Choroid plexus epithelial cell (primary cell): ENCODE data around the gene XRN2.
"Not testable (repeated sequence)": the region's sequence is repeated elsewhere in the genome, so short reads cannot be mapped to it uniquely, and the experiment has no call there.

Experiments
- DNase-seq: peaks from one replicate; pipeline ENCODE4 v3.0.0-alpha.2; 2010; ENCODE audit warnings: low read depth
- H3K4me3 ChIP-seq: 2 replicates; pipeline ENCODE4 v1.5.1; 2011; ENCODE audit warnings: low read depth, mild to moderate bottlenecking, control low read depth, low read length, moderate library complexity
- CTCF ChIP-seq: conservative IDR thresholded peaks from 2 replicates; pipeline ENCODE4 v1.5.1; 2011; ENCODE audit warnings: low read depth, mild to moderate bottlenecking, control low read depth, inconsistent platforms, low read length, moderate library complexity

Gene XRN2

DNA sequence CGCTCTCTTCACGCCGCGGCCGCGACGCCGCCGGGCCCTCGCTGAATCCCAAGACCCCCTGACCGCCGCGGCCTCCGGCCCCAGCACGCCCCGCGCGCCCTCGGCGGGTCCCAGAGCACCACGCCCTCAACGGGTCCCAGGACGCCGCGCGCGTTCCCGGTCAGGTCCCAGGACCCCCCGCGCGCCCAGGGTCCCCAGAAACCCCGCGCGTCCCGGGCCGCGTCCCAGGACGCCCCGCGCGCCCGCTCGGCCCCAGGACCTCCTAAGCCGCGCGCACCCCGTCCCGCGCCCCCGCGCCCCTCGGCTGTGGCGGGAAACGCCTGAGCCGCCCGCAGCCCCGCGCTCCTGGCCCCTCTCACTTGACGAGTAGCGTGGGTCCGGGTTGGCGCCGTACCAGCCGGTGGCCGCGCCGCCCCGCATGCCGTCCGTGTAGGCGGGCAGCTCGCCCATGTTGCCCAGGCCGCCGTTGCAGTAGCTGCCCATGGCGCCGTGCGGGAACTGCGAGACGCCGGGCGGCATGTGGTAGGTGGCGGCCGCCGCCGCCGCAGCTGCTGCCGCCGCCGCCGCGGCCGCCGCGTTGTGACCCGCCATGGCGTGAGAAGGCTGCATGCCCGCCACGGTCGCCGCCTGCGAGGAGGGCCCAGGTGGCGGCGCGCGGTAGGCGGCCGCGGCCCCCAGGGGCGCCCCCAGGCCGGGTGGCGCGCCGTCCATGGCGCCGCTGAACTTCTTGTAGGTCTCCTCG, 93.6 kb downstream of the XRN2 start:
- DNase-seq: no peak
- TF ChIP-seq CTCF: no peak
- no peak overlapping the region for H3K4me3 ChIP-seq

- no peak within 1 kb of the TSS for H3K4me3 ChIP-seq
- no peak for TF ChIP-seq CTCF
- DNase-seq: no peak
Observed at GRCh38 chr20:21397341-21398108, 94.4 kb downstream of the XRN2 start, which contains the start of gene NKX2-4. Gene NKX2-4, minus strand, starts transcription at chr20:21397526. Its CDS starts 127 bp downstream, at chr20:21397399.

GRCh38 chr20:21398109-21399004, 95.2 kb downstream of the XRN2 start:
- no peak for DNase-seq
- H3K4me3 ChIP-seq: no peak overlapping the region
- TF ChIP-seq CTCF: no peak

- H3K4me3 ChIP-seq: no peak overlapping the region
- no peak for TF ChIP-seq CTCF
- DNase-seq: no peak
Observed at GRCh38 chr20:21399005-21399475, 95.9 kb downstream of the XRN2 start.

DNA sequence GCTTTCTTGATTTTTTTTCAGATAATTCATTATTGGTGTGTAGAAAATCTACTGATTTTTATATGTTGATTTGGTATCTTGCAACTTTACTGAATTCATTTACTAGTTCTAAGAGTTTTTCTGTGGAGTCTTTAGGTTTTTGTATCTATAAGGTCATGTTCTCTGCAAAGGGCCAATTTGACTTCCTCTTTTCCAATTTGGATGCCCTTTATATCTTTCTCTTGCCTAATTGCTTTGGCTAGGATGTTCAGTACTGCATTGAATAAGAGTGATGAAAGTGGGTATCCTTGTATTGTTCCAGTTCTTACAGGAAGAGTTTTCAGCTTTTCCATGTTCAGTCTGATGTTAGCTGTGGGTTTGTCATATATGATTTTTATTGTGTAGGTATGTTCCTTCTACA, 108.6 kb downstream of the XRN2 start:
- H3K4me3 ChIP-seq: no peak overlapping the region
- DNase-seq: no peak
- no peak for TF ChIP-seq CTCF

GRCh38 chr20:21413996-21414395, 110.9 kb downstream of the XRN2 start:
- DNase-seq, H3K4me3 ChIP-seq: not testable (repeated sequence)

- H3K4me3 ChIP-seq, DNase-seq: not testable (repeated sequence)
Observed at GRCh38 chr20:21419147-21419546, 116.0 kb downstream of the XRN2 start.
